Nephron progenitor cell (in vitro differentiated cells): ENCODE data around the gene NAXD.
"Not testable (repeated sequence)": the region's sequence is repeated elsewhere in the genome, so short reads cannot be mapped to it uniquely, and the experiment has no call there.

Experiments
- DNase-seq: peaks from one replicate; pipeline ENCODE4 v3.0.0; 2021
- H3K27ac Mint-ChIP-seq: 2 replicates; pipeline ENCODE4 v1.8.0; 2021; ENCODE audit warnings: mild to moderate bottlenecking, moderate library complexity, mixed read lengths
- H3K27me3 Mint-ChIP-seq: 2 replicates; pipeline ENCODE4 v1.8.0; 2021; ENCODE audit warnings: mild to moderate bottlenecking, low read depth, mixed read lengths; ENCODE audit not compliant: poor library complexity
- H3K36me3 Mint-ChIP-seq: 2 replicates; pipeline ENCODE4 v1.8.0; 2021; ENCODE audit warnings: low read depth, mixed read lengths
- H3K4me1 Mint-ChIP-seq: 2 replicates; pipeline ENCODE4 v1.8.0; 2021; ENCODE audit warnings: mixed read lengths
- H3K4me3 Mint-ChIP-seq: 2 replicates; pipeline ENCODE4 v1.8.0; 2021; ENCODE audit warnings: mild to moderate bottlenecking, moderate library complexity, mixed read lengths
- H3K9me3 Mint-ChIP-seq: 2 replicates; pipeline ENCODE4 v1.8.0; 2021; ENCODE audit warnings: mild to moderate bottlenecking, moderate library complexity, mixed read lengths
- TF ChIP-seq, protein P1 (sequence below): fragments of 200-600 bp; sonication (generic); IDR thresholded peaks from 2 replicates; pipeline ENCODE4 v1.5.0; 2021; ENCODE audit warnings: antibody characterized with exemption

The NAXD gene

GRCh38 chr13:110663491-110663890 is 48.1 kb downstream of the NAXD start:
- peaks cover 100% of the 10 kb centered on the region for H3K36me3 Mint-ChIP-seq
- peaks cover 46% of the 10 kb centered on the region for H3K9me3 Mint-ChIP-seq
- DNase-seq: no peak
- H3K4me1 Mint-ChIP-seq: no peaks in the 10 kb centered on the region
- peaks cover 3% of the 10 kb centered on the region for H3K27me3 Mint-ChIP-seq
- no peak overlapping the region for H3K4me3 Mint-ChIP-seq
- H3K27ac Mint-ChIP-seq: no peak overlapping the region
- TF ChIP-seq, protein P1, sequence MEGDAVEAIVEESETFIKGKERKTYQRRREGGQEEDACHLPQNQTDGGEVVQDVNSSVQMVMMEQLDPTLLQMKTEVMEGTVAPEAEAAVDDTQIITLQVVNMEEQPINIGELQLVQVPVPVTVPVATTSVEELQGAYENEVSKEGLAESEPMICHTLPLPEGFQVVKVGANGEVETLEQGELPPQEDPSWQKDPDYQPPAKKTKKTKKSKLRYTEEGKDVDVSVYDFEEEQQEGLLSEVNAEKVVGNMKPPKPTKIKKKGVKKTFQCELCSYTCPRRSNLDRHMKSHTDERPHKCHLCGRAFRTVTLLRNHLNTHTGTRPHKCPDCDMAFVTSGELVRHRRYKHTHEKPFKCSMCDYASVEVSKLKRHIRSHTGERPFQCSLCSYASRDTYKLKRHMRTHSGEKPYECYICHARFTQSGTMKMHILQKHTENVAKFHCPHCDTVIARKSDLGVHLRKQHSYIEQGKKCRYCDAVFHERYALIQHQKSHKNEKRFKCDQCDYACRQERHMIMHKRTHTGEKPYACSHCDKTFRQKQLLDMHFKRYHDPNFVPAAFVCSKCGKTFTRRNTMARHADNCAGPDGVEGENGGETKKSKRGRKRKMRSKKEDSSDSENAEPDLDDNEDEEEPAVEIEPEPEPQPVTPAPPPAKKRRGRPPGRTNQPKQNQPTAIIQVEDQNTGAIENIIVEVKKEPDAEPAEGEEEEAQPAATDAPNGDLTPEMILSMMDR: no peak

GRCh38 chr13:110664041-110664440 is 48.7 kb downstream of the NAXD start:
- no peak overlapping the region for H3K27ac Mint-ChIP-seq

GRCh38 chr13:110664673-110665072 is 49.3 kb downstream of the NAXD start:
- Mint-ChIP-seq H3K27me3 (peaks cover 3% of the 10 kb centered on the region), H3K36me3 (peaks cover 100% of the 10 kb centered on the region)

More at GRCh38 chr13:110664041-110664440, 48.7 kb downstream of the NAXD start:
- Mint-ChIP-seq H3K36me3 (peaks cover 100% of the 10 kb centered on the region), H3K9me3 (peaks cover 45% of the 10 kb centered on the region), H3K27me3 (peaks cover 3% of the 10 kb centered on the region), H3K4me1 (no peaks in the 10 kb centered on the region), H3K4me3 (no peak overlapping the region)
- TF ChIP-seq, protein P1: no peak
- no peak for DNase-seq

DNA sequence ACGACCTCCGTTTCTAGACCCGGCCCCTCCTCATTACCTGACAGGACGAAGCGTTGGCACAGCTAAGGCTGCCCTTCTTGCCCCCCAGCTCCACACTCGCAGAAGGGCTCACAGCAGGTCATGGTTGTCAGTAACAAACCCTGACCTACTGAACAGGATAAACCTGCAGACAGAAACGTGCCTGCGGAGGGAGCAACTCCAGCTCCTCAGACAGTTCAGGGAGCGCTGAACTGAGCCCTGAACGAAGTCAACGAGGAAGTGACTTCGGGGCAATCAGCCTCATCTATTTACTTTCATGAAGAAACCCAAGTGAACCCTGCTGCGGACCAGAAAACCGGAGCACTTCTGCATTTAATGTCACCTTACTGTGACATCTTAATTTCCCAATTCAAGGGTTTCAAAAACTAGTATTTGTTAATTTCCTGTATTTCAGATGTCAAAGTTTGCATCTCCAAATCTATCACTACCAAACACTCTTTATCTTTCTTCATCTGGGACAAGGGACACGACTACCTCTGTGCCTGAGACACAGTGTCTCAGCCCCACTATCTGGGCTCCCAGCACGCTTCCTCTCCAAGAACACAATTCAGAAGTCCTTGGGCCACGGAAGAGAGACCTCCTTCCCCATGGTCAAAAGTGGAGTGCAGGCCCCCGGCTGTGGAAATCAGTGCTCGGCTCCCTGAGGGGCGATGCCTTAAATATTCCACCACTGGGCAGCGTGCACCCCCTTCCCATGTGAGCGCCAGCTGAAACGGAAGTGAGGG is 50.3 kb downstream of the NAXD start:
- Mint-ChIP-seq H3K4me1 (no peaks in the 10 kb centered on the region), H3K9me3 (peaks cover 45% of the 10 kb centered on the region), H3K36me3 (peaks cover 100% of the 10 kb centered on the region)

More at GRCh38 chr13:110664673-110665072, 49.3 kb downstream of the NAXD start:
- Mint-ChIP-seq H3K27ac (peak overlapping the region; percentile 19), H3K9me3 (peaks cover 45% of the 10 kb centered on the region), H3K4me3 (no peak overlapping the region), H3K4me1 (no peaks in the 10 kb centered on the region)
- TF ChIP-seq, protein P1: no peak
- DNase-seq: no peak

DNA sequence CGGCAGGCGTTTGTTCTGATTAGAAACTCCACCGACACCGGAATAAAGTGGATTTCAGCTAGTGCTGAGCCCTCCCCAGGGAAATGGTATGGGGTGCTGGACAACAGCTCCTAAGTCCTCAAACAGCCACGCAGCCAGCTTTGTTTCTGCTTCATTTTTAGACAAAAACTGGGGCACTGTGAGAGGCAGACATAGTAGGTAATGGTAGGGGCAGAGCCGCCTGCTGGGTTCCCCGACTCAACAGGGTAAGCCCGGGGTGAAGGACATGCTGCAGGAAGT is 50.8 kb downstream of the NAXD start:
- Mint-ChIP-seq H3K27ac (no peak overlapping the region), H3K4me1 (no peaks in the 10 kb centered on the region), H3K27me3 (peaks cover 6% of the 10 kb centered on the region), H3K36me3 (peaks cover 100% of the 10 kb centered on the region), H3K4me3 (no peak overlapping the region), H3K9me3 (peaks cover 47% of the 10 kb centered on the region)
- no peak for DNase-seq
- TF ChIP-seq, protein P1: no peak

More for the DNA sequence above, 50.3 kb downstream of the NAXD start:
- DNase-seq: no peak
- Mint-ChIP-seq H3K27me3 (peaks cover 5% of the 10 kb centered on the region), H3K27ac (peak overlapping the region; percentile 54), H3K4me3 (no peak overlapping the region)
- TF ChIP-seq, protein P1: no peak

DNA sequence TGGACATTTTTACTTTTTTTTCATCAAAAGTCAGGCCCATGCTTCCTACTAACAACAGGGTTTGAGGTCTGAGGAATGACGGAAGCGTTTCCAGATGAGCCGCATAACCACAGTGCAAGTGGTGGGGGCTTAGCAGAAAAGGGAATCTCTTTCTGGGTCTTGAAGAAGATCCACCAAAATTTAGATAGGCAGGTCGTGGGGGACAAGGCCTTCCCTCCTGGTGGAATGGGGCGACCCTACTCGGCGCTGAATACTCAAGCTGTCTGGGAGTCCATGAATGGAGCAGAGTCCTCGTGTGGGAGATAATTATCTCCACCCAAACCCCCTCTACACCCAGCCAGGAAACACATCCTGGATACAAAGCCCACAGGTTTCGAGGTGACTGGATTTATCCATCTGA is 53.7 kb downstream of the NAXD start:
- no peak overlapping the region for H3K27ac Mint-ChIP-seq
- peaks cover 52% of the 10 kb centered on the region for H3K9me3 Mint-ChIP-seq
- peaks cover 4% of the 10 kb centered on the region for H3K27me3 Mint-ChIP-seq
- H3K4me3 Mint-ChIP-seq: no peak overlapping the region
- H3K4me1 Mint-ChIP-seq: no peaks in the 10 kb centered on the region
- peaks cover 100% of the 10 kb centered on the region for H3K36me3 Mint-ChIP-seq
- DNase-seq: no peak
- TF ChIP-seq, protein P1: no peak

DNA sequence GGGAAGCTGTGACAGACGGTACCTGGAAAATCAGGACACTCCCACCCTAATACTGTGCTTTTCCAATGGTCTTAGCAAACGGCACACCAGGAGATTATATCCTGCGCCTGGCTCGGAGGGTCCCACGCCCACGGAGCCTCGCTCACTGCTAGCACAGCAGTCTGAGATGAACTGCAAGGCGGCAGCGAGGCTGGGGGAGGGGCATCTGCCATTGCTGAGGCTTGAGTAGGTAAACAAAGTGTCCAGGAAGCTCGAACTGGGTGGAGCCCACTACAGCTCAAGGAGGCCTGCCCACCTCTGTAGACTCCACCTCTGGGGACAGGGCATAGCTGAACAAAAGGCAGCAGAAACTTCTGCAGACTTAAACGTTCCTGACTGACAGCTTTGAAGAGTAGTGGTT is 54.5 kb downstream of the NAXD start:
- Mint-ChIP-seq H3K9me3 (peaks cover 59% of the 10 kb centered on the region), H3K36me3 (peaks cover 100% of the 10 kb centered on the region)
- H3K27me3 Mint-ChIP-seq, H3K4me3 Mint-ChIP-seq, DNase-seq, H3K27ac Mint-ChIP-seq, H3K4me1 Mint-ChIP-seq: not testable (repeated sequence)
